COLO829 (cell line): ENCODE results near the gene NLGN2.

Experiments
- DNase-seq: peaks from one replicate; pipeline ENCODE4 v3.0.0; 2012; ENCODE audit warnings: low spot score

Gene NLGN2

GRCh38 chr17:7466318-7466638, 58.6 kb downstream of the NLGN2 start:
- DNase-seq: no peak

GRCh38 chr17:7466639-7467341, 59.1 kb downstream of the NLGN2 start:
- DNase-seq: no peak

DNA sequence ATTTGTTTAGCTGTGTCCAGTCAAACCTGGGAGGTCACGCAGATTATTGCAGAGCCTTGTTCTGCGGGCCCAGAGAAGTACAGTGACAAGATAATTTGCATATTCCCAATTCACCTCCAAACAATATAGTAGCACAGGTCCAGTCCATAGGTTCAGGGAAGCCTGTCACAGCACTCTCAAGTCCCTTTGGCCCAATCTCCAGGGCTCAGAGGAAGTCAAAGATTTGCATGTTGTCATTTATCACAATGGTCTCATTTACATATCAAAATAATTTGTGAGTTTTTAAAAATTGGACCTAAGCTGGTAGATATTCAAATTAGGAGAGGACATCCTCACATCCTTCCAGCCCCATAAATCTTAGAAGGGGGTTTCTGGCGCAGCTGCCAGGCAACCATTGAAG, 59.9 kb downstream of the NLGN2 start:
- no peak for DNase-seq

DNA sequence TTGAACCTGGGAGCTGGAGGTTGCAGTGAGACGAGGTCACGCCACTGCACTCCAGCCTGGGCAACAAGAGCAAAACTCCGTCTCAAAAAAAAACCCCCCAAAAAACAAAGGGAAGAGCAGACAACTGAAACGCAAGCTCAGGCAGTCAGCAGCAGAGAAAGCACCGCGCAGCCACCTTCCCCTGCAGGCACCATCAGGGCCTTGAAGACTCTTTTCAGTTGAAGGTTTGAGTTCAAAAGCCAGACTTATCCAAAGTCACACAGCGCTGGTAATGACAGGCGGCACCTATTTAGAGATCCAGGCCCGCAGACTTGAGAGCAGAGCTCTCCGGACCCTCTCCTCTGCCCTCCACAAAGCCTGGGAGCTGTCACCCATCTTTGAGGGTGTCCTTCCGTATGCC, 60.6 kb downstream of the NLGN2 start:
- DNase-seq: no peak

DNA sequence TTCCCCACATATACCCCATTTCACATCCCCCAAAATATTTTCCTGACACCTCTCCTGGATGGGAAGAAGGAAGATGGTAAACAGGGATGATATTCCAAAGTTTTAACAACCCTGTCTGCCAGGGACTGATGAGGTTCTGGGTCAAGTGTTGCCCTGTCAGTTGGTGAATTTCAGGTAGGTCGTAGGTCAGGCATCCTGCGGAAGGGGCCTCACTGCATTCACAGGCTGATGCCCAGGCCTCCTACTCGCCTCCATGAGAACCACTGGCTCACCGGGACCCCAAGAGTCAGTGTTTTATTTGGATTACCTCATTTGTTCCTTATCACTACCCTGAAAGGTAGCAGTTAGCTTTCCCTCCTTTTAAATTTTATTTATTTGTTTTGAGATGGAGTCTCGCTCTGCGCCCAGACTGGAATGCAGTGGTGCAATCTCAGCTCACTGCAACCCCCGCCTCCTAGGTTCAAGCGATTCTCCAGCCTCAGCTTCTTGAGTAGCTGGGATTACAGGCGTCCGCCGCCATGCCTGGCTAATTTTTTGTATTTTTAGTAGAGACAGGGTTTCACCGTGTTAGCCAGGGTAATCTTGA, 61.3 kb downstream of the NLGN2 start:
- DNase-seq: no peak
